Spleen (tissue), 11 donors: ENCODE measurements around the gene REC8. TPM values are rescaled to one million over a fixed set of nuclear protein-coding genes. Genes with fewer than 3 reads are reported as not detected.
"Not testable (repeated sequence)": the region's sequence is repeated elsewhere in the genome, so short reads cannot be mapped to it uniquely, and the experiment has no call there.

Experiments
- DNase-seq: peaks from one replicate; pipeline ENCODE4 v3.0.0-alpha.2; 2020
- H3K27ac ChIP-seq, 8 donors: fragments of 200-600 bp; sonication (generic) in 7 of 8; 1 replicate in 4 of 8; 2 replicates in 4 of 8; pipeline versions ENCODE4 v1.5.0 to v1.8.0; 2016 to 2021; ENCODE audit warnings: inconsistent platforms in 4 of 8, mild to moderate bottlenecking in 4 of 8, moderate library complexity in 1 of 8
- H3K27me3 ChIP-seq, 7 donors: fragments of 200-600 bp; sonication (generic) in 6 of 7; replicated peaks in 1 of 7; 1 replicate in 4 of 7; 2 replicates in 3 of 7; pipeline versions ENCODE4 v1.5.0 to v1.8.0; 2016 to 2021; ENCODE audit warnings: inconsistent platforms in 3 of 7, mild to moderate bottlenecking in 1 of 7
- H3K36me3 ChIP-seq, 6 donors: fragments of 200-600 bp; sonication (generic) in 5 of 6; 1 replicate in 4 of 6; 2 replicates in 2 of 6; pipeline versions ENCODE4 v1.5.0 to v1.8.0; 2016 to 2021; ENCODE audit warnings: inconsistent platforms in 2 of 6
- H3K4me1 ChIP-seq, 6 donors: fragments of 200-600 bp; sonication (generic) in 5 of 6; 1 replicate in 3 of 6; 2 replicates in 3 of 6; pipeline versions ENCODE4 v1.5.0 to v1.8.0; 2016 to 2021; ENCODE audit warnings: inconsistent platforms in 3 of 6
- H3K4me3 ChIP-seq, 8 donors: fragments of 200-600 bp; sonication (generic) in 7 of 8; 1 replicate in 4 of 8; 2 replicates in 4 of 8; pipeline versions ENCODE4 v1.5.0 to v1.8.0; 2016 to 2021; ENCODE audit warnings: inconsistent platforms in 4 of 8, mild to moderate bottlenecking in 4 of 8, moderate library complexity in 2 of 8
- H3K9me3 ChIP-seq, 8 donors: fragments of 200-600 bp; sonication (generic) in 7 of 8; 1 replicate in 4 of 8; 2 replicates in 4 of 8; pipeline versions ENCODE4 v1.5.0 to v1.8.0; 2016 to 2021; ENCODE audit warnings: inconsistent platforms in 4 of 8
- CTCF ChIP-seq, 11 experiments: fragments of 200-600 bp in 7 of 11; fragments of 450-650 bp in 4 of 11; sonication (generic) in 4 of 11; IDR thresholded peaks in 8 of 11; conservative IDR thresholded peaks in 3 of 11; 1 replicate in 7 of 11; 2 replicates in 4 of 11; pipeline versions ENCODE4 v1.4.0 to v1.8.0; 2016 to 2021; ENCODE audit warnings: antibody characterized with exemption in 11 of 11, inconsistent platforms in 4 of 11, mild to moderate bottlenecking in 1 of 11
- POLR2A ChIP-seq, 3 donors: fragments of 450-650 bp; IDR thresholded peaks; one replicate each; pipeline ENCODE4 v1.5.1; 2017; ENCODE audit warnings: antibody characterized with exemption in 3 of 3, mild to moderate bottlenecking in 1 of 3
- POLR2AphosphoS5 ChIP-seq, 3 donors: sonication (generic); formaldehyde crosslinking; IDR thresholded peaks; one replicate each; pipeline ENCODE4 v1.5.1; 2017; ENCODE audit warnings: antibody characterized with exemption in 3 of 3
- WGBS, 5 donors: extraction: QIAGEN DNeasy Blood & Tissue Kit in 3 of 5; methylation state at CpG; one replicate each; pipeline versions ENCODE4 v1.1.5 to v1.1.7; 2013 to 2018; 5-methylcytosine and 5-hydroxymethylcytosine counted together
- intact Hi-C: fragments of 100-400 bp; cut with DNase I; formaldehyde crosslinking; loops from one replicate; pipeline ENCODE4 v1.15.0; 2023; ENCODE audit warnings: low total_unique reads
- polyA plus RNA-seq, 3 donors: library from polyadenylated mRNA; stranded (reverse); fragments of 200-250 nt; gene quantifications; one replicate each; pipeline ENCODE4 v1.2.1, GENCODE V29; 2013
- total RNA-seq, 7 donors: library from RNA; depleted of rRNA in 3 of 7; stranded (reverse); fragments of >200 nt in 3 of 7; fragmentation: NEBNext Ultra II Directional in 4 of 7; extraction: Animal tissue kit (Norgen Biotek cat#: 25700) in 4 of 7; gene quantifications; one replicate each; pipeline versions ENCODE4 v1.1.0 to v1.2.1, GENCODE V29; 2016 to 2021
- donor health status: healthy with polysubstance abuse.
- donor health status: DM: no; HTN: no; CAD: no; lungs with moderate emphysema.
- donor health status: DM: no; HTN: no; CAD: no.
- donor health status: Bipolar disorder and iron deficiency.
- donor health status: healthy.
- donor health status: DM: no; HTN: no; CAD: no.
- donor health status: DM: yes; HTN: yes; CAD: no.

REC8 gene
- total and polyA plus RNA-seq, 10 donors = 23.5 to 51.6 (median 40.2) TPM

- TF ChIP-seq POLR2A (IDR thresholded peaks at IDR 0.05) = peak in 2 of 3 donors; percentile 19 to 77
- peak; percentile 96 to 97 (median 97) for TF ChIP-seq POLR2AphosphoS5 (IDR thresholded peaks at IDR 0.05)
- peak in 10 of 11 experiments; percentile 38 to 79 (median 73) for TF ChIP-seq CTCF (IDR thresholded peaks at IDR 0.05 in 8 of 11, conservative IDR thresholded peaks at IDR 0.05 in 3 of 11)
- H3K4me3 ChIP-seq = peak within 1 kb of the TSS; percentile 60 to 96 (median 77)
- H3K4me1 ChIP-seq = peaks cover 24 to 54% (median 48%) of the 10 kb centered on the region in 6 donors
- H3K36me3 ChIP-seq = peaks cover 0 to 40% (median 15%) of the 10 kb centered on the region in 6 donors
- H3K27me3 ChIP-seq = no peaks in the 10 kb centered on the region
- peak within 1 kb of the TSS; percentile 91 to 99 (median 96) for H3K27ac ChIP-seq
- 0 to 1% (median 0%) methylated on average over 32 to 40 of the region's 40 CpGs for WGBS, 5 donors
- DNase-seq = peak; percentile 97
- H3K9me3 ChIP-seq = no peaks in the 10 kb centered on the region
- intact Hi-C loops = no loop called here
These were observed 43.8 kb downstream of the REC8 start, which contains the start of gene MDP1 for GRCh38 chr14:24215495-24216344. Gene MDP1, minus strand, starts transcription at chr14:24216066. Its CDS starts 111 bp downstream, at chr14:24215955.

GRCh38 chr14:24216345-24216699 is 44.4 kb downstream of the REC8 start:
- DNase-seq = no peak
- no peaks in the 10 kb centered on the region for H3K9me3 ChIP-seq
- H3K27me3 ChIP-seq = no peaks in the 10 kb centered on the region
- 83 to 92% (median 88%) methylated on average over 2 of the region's 2 CpGs for WGBS, 5 donors
- H3K27ac ChIP-seq = peak overlapping the region; percentile 91 to 99 (median 96)
- TF ChIP-seq CTCF (IDR thresholded peaks at IDR 0.05 in 8 of 11, conservative IDR thresholded peaks at IDR 0.05 in 3 of 11) = no peak
- intact Hi-C loops = no loop called here
- H3K4me3 ChIP-seq = peak overlapping the region in 2 of 8 donors; percentile 69 to 96
- peaks cover 24 to 48% (median 43%) of the 10 kb centered on the region in 6 donors for H3K4me1 ChIP-seq
- peaks cover 0 to 34% (median 10%) of the 10 kb centered on the region in 6 donors for H3K36me3 ChIP-seq

GRCh38 chr14:24216876-24217275 is 45.0 kb downstream of the REC8 start:
- Histone ChIP-seq H3K36me3 (peaks cover 0 to 29% (median 7%) of the 10 kb centered on the region in 6 donors), H3K4me1 (peaks cover 22 to 43% (median 38%) of the 10 kb centered on the region in 6 donors), H3K27ac (peak overlapping the region in 3 of 8 donors; percentile 98 to 99 (median 98))
- H3K4me3 ChIP-seq, DNase-seq, intact Hi-C loops, H3K27me3 ChIP-seq, H3K9me3 ChIP-seq: not testable (repeated sequence)
- 84 to 100% (median 96%) methylated on average over 1 of the region's 1 CpG for WGBS, 5 donors

DNA sequence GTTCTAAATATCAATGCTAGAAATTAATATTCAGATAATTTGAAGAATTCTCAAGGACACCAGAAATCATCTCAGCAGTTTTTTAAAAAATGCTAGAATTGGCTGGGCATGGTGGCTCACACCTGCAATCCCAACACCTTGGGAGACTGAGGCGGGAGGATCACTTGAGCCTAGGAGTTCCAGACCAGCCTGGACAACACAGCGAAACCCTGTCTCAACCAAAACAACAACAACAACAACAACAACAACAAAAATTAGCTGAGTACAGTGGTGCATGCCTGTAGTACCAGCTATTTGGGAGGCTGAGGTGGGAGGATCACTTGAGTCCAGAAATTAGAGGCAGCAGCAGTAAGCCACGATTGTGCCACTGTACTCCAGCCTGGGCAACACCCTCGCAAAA is 47.2 kb downstream of the REC8 start:
- Histone ChIP-seq H3K27ac (no peak overlapping the region), H3K27me3 (no peaks in the 10 kb centered on the region), H3K36me3 (peaks cover 0 to 27% (median 7%) of the 10 kb centered on the region in 6 donors), H3K4me1 (peaks cover 12 to 26% (median 22%) of the 10 kb centered on the region in 6 donors), H3K4me3 (no peak overlapping the region), H3K9me3 (no peaks in the 10 kb centered on the region)
- TF ChIP-seq POLR2A (IDR thresholded peaks at IDR 0.05) = no peak
- no peak for TF ChIP-seq CTCF (IDR thresholded peaks at IDR 0.05 in 8 of 11, conservative IDR thresholded peaks at IDR 0.05 in 3 of 11)
- no peak for TF ChIP-seq POLR2AphosphoS5 (IDR thresholded peaks at IDR 0.05)
- no peak for DNase-seq
- intact Hi-C loops = no loop called here
- 88 to 96% (median 95%) methylated on average over 4 of the region's 4 CpGs for WGBS, 5 donors
